AG08396 (cell line): ENCODE results near the gene SLC1A3.
"Not testable (repeated sequence)": the region's sequence is repeated elsewhere in the genome, so short reads cannot be mapped to it uniquely, and the experiment has no call there.

ENCODE experiments used
- DNase-seq: peaks from one replicate; pipeline ENCODE4 v3.0.0; 2012; ENCODE audit warnings: low spot score, mixed read lengths

SLC1A3 gene

DNA sequence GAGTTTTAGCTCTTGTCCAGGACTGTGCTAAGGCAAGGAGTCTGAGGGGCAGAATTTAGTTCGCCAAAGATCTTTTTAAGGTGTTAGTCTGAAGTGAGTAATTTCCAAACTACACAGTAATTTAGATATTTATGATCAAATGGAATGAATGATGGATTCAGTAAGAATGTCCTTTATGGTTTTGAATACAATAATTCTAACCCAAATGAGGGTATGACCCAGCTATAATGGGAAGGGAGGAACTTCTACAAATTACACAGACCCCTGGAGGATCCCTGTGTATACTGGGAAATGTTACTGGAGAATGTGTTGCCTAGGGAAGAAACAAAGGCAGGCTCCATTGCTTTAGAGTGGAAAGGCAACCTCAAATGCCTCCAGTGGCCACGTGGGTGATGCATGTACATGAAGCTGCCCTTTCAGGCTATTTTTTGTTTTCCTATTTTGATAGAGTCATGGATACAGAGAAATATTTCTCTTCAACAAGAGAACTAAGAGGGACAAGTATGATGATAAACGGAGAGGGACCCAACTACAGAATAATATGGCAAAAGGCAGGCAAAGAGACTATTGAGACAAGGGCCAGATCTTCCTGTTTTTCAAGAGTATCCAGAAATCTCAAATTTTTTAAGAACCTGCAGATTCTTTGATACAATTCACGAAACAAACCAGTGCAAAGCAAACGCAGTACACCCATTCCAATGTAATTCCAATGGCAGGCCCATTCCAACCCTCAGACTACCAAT lies 25.4 kb downstream of the SLC1A3 start:
- DNase-seq: no peak

DNA sequence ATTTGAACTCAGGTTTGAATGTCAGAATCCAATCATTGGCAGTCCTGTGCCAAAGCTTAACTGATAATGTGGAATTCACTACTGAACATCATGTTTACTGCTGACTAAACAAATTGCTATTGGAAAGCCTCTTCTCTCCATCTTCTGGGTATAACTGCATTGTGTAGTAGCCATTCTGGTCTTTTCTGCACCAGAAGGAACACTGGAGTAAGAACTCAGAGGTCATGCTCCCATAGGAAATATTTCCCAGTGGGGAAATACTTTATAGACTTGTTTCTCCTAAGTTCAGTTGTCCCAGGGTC lies 25.9 kb downstream of the SLC1A3 start:
- no peak for DNase-seq

DNA sequence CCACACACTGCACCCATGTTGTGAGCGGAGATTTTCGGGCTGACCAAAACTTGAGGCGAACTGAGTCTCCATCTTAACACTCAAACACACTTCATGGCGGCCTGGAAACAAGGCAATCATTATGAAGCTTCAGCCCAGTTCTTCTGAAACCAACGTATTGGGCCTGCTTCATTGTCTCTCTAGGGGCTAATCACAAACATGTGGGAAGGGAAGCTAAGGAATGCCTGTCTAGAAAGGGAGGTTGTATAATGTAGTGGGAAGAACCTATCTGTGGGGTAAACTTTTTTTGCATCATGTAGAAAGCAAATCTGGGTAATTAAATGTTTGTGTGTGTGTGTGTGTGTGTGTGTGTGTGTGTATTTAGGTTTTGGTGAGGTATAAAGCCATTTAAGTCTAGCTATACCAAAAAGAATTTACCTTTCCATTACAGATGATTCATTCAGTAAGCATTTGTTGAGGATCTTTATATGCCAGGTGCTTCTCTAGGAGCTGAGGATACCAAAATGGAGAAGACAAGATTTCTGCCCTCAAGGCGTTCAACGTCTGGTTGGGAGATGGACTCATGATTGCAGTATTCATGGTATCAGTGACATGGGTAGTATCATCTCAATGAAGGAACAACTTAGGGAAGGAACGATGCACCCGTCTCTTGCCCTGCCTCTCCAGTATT lies 29.4 kb downstream of the SLC1A3 start:
- DNase-seq: no peak

DNA sequence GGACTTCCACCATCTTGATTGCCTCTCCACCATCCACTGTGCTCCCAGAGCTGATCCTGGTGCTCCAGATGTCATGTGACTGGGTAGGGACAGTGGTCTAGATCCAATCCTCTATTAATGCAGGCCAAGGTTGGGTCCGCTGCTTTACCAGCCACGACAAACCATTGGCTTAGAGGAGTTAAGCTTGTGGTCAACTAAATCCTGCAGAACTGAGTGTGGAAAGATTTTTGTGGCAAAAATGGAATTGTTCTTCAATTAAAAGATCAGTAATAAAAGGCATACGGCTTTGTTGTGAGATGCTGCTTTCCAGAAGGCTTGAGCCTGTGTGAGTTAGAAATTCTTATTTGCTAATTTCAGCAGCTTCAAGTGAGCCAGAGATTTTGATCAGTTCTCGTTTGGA lies 30.7 kb downstream of the SLC1A3 start:
- no peak for DNase-seq

DNA sequence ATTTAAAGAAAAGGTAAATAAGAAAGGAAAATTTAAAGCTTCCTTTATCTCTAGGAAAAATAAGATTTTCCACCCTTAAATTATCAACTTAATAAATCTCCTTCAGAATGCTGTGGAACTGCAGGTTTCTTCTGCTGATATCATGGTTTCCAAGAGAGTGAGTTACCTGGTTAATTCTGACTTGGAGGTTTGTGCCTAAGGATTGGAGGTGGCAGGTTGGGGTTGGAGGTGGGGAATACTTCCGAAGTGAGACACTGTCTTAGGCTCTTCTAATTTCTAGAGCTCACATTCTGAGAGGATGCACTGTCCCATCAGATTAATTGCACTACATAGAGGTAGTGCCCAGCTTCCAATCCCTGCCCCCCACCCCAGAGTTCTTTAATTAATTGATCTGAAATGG lies 31.1 kb downstream of the SLC1A3 start:
- no peak for DNase-seq

DNA sequence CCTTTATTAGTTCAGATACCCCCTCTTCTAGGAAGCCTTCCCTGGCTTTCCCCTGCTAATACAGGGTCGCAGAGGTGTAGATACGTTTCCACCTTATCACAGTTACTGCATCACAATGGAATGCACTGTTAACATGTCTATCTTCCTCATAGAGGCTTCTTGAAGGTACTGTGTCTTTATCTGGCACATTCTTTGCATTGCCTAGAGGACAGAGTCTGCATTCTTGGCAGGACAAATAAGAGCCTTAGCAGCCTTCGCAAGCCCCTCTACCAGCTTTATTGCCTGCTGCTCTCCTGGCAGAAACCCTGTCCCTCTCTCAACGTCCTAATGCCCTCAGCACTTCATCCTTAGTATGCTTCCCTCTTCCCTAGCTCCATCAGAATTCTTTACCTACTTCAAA lies 31.6 kb downstream of the SLC1A3 start:
- no peak for DNase-seq

DNA sequence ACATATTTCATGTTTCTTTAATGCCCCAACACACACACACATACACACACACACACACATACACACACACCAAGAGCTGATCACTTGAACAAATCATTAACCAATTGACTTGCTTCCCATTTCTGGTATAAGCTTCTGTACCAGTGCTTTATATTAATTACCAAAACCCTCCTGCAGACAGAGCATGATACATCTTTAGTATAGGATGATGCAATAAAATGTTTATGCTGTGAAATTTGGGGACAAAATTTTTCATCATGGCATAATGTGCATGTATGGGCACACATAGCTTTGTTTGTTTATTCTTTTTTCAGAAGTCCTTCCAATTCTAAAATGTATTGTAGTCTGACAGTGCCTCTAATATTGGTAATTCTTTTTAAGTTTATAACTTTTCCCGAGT lies 34.5 kb downstream of the SLC1A3 start:
- no peak for DNase-seq

DNA sequence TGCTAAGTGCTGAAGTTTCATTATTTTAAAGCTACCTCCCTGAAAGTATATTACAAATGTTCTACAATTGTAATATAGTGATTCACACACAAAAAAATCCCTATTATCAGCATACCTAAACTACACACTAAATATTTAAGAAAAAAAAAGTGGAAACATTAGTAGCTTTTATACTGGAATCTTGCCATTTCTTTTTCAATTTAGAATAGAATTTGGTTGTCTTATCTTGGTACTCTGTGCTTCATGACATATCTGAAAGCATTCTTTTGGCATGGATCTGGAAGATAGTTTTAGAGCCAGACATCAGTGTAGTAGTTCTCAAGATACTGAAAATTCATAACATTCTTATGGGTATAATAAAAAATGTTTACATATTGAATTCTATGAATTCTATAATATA lies 35.0 kb downstream of the SLC1A3 start:
- DNase-seq: no peak

DNA sequence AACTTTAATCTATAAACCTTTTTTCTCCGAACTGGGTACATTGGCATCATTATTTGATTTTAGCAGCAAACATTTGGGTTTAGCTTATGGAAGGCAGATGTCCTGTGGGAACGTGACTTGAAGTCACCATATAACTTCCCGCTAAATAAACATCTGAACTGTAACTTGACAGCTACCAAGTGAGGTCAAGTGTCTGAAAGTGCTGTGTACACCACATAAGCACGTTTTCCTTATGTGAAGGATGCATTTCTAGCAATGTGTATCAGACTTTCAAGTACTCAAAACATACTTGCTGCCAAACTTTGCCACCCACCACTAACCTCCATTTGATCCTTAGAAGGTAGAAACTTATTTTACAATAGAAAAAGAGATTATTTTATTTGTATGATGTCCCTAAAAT lies 35.7 kb downstream of the SLC1A3 start:
- DNase-seq: no peak

DNA sequence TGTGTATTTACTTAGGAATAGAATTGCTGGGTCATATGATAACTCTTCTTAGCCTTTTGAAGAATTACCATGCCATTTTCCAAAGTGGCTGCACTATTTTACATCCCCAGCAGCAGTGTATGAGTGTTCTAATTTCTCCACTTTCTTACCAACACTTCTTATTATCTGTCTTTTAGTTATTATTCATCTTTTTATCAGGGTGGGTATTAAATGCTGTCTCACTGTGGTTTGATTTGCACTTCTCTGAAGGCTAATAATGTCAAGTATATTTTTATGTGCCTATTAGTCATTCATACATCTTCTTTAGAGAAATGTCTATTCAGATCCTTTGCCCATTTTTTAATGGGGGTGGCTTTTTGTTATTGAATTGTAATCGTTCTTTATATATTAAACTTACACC lies 36.8 kb downstream of the SLC1A3 start:
- DNase-seq: no peak

DNA sequence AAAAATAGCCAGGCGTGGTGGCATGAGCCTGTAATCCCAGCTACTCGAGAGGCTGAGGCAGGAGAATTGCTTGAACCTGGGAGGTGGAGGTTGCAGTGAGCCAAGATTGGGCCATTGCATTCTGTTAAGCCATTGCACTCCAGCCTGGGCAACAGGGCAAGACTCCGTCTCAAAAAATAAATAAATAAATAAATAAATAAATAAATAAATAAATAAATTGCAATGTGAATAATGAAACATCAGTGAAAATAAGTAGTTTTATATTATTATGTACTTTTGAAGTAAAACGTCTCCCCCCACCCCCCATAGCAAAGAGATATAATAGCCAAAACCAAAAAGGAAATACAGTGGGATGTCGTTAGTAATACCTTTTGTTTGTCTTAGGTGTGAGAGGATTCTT lies 37.4 kb downstream of the SLC1A3 start:
- not testable (repeated sequence) for DNase-seq

DNA sequence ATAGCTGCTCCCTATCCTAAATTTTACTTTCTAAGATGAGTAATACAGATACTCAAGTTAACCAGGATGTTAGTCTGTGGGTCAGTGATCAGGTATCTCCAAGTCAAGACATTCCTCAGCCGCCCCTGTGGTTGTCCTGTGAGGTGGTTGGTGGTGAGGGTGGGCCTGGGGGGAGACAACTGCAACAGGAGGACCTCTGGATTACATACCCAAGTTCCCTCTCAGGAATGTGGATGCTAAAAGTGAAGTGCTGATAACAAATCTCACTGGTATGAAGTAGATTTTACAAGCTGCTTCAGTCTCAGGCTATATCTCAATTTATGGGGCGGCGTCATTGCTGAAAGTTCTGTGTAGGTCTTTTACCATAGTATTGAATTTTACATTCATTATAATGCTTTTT lies 38.3 kb downstream of the SLC1A3 start:
- DNase-seq: no peak

DNA sequence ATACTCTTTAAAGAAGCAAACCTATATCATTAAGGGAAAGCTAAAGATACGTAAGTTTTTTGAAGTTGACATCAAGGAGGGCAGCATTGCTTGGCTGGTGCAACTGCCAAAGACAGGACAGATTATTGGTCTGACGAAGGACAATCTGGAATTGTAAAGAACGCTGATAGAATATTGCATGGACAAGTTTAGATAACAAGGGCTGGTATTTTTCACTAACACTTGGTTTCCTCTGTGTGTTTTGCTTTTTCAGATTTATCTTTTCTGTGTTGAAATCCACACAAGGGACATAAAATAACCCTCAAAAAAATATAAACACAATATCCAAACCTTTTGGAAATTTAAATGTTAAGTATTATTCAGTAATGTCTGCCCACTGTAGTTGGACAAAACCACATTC lies 39.7 kb downstream of the SLC1A3 start:
- no peak for DNase-seq

DNA sequence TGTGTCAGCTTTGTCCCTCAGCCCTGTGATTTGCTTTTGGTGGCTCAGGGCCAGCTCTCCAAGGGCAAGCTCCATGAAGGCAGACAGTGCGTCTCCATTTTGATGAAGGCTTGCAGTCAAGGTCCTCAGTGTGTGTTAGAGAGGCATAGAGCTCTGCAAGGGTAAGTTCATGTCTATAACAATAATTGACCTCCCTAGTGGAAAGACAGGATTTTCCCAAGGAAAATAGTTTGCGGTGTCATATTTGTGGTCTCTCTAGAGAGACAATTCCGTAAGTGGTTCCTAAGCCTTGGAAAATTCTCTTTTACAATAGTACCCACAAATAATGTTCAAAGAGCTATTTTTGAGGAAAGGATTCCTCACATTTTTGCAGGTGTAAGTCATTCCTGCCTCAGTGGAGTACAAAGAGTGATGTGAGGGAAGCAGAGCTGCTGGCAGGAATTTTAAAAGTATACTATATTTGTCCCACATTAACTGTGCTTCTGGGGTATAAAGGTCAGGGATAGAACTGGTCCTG lies 40.2 kb downstream of the SLC1A3 start:
- DNase-seq: no peak

DNA sequence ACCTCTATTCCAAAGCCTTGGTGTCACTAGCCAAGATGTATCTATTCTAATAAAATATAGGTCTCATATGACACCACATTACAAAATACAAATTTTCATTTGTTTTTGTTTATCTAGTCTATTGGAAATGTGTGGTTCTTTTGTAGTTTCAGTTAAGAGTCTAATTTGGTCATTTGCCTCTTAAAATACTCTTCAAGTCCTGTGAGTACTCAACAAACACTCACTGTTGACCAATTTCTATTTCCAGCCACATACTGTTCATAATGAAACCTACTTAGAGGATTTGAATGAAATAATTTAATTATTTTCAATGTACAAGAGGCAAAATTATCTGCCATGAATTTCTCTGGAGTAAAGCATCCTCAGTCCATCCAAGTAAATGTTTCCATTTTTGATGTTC lies 40.6 kb downstream of the SLC1A3 start:
- DNase-seq: no peak

DNA sequence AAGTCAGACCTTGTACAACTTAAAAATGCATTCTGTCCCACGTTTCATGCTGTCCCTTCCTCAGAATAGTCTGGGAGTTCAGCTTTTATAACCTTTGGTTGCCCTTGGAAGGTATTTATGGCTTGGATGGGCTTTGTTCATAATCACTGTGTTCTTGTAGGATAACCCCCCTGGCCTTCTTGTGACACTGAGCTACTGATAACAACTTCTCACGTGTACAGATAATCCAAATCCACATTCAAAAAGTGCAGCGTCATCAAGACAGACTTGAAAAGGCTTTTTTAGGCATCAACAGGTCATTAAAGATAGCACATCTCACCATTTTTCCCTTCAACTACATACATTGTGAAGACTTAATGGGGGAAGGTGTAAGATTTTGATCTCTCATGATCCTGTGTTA lies 42.0 kb downstream of the SLC1A3 start:
- DNase-seq: no peak

DNA sequence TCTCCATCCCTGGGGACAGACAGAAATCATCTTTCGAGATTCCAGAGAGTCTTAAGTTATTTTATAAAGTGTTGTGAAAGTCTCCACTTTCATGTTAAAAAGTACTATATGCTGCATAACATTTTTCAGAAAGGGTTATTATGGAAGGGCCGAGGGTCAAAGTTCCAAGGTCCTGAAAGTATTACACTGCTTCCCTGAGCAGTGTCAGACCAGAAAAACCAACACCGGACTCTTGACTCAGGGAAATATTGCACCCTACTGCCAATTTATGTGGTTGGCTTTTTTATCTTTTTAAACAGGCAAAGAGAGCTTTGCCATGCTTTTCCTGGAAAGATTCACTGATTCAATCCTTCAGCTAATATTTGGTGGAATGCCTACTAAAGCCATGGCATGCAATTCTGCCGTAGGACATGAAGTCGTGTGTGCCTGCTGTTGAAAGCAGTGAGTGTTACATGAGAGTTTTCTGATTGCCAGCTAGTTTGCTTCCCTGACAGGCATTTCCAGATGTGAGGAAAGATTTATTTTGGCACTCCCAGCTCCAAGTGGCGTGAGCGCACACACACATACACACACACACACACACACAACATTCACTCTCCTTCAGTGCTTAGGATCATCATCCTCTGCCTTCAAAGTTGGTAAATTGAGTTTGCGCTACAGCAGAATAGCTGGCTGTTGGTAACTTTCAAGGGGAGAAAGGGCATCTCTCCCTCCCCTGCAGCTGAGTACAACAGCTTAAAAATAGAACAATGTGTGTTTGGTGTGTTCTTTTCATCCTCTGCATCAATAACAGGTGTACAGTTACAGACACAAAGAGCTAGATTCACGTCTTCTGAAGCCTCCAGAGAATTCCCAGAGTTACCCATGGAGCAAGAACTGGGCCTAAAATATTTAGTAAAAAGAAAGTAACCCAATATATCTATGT lies 45.6 kb downstream of the SLC1A3 start:
- DNase-seq: no peak

DNA sequence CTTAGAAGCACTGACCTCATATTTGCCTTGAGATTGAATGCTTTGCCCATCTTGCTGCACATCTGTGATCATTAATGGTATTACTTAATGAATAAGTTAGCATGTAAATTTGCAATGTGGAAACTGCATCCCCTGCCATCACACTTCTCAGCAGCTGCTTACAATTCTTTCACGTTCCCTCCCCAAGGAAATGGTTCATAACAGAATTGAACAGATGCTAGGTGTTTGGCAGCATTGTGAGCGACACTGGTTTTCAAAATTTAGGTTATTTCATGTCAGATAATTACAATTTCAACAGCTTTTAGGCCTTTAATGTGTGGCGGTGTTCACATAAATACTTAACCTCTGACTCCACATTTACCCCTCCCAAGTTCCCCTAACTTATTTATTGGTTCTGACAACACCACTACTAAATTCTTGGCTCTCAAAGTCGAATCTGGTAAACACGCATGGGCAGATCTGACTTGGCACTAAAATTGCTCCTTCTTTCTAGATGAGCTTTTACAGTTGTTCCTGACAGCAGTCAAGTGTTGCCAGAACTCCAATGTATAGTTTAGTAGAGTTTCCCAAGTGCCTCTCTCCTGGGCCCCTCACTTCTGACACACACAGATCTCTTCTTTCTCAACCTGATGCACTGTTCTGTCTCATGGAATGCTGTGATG lies 46.8 kb downstream of the SLC1A3 start:
- no peak for DNase-seq

DNA sequence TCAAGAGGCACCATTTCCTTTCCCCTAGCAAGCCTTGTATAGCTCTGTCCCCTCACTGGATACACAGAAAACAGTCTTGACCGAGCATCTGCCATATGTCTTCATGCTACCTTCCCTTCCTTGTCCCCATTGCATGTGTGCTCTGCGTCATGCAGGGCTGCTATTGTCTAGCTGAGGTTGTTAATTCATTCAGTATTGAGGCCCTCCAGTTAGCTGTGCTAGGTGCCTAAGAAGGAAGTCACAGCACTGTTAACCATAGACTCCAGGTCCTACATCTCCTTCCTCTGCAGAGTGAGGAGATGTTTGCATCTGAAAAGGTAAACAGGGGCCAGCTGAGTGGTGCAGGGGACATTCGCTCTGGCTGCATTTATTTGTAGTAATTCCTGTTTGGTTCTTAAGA lies 48.2 kb downstream of the SLC1A3 start:
- no peak for DNase-seq

DNA sequence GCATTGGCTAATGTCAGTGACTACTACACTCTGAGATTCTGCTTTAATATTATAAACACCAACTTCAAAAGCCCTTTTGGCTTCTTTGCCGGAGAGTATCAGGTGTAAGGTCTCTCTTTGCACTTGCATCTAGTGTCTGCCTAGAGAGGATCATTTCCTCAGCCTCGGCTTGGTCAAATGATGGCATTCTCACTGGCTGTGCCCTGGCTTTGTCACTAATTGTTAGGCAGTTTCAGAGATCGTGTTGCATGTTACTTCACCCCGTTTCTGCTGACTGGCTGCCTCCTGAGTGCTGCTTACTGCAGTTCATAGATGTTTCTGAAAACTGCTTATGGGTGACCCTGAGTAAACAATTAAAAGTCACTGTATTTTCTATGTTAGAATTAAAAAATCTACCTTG lies 48.8 kb downstream of the SLC1A3 start:
- peak; percentile 5 for DNase-seq

DNA sequence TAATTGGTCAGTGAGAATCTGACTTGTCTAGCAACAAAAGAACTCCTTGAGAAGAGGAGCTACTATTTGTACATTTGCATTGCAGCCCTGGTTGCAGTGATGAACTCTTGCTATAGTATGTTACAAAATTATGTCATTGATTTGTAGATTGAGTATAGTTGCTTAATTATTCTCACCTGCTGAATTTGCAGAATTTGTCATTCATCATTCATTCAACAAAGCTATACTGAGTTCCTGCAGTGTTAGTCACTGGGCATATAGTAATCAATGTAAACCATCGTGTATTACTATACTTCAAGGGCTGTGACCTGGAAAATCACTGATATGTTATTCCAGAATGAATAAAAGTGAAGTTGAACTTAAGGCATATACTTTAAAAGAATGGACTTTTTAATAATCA lies 50.1 kb downstream of the SLC1A3 start:
- no peak for DNase-seq

DNA sequence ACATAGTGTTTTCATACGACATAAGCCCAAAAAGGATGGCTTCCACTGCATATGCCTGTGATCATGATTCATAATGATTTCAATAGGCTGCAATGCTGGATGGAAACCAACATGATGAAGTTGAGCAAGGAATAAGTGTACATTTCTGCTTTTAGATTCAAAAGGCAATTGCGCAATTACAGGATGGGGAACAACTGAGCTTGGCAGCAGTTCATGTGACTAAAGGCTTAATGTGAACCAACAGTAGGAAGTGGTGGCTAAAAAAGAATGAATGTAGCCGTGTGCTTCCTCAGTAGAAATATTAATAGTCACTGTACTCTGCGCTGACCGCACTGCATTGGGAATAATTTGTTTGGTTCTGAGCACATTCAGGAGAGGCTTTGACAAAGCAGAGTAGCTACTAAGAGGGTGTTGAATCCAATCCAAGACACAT lies 51.2 kb downstream of the SLC1A3 start:
- peak; percentile 65 for DNase-seq
